Activated CD8-positive, alpha-beta T cell treated with anti-CD3 and anti-CD28 coated beads, Interleukin-2, amount 10 ng/mL, durations not matched to agents 7 days and 5 days (primary cell): ENCODE results near the gene NCBP3. TPM values are rescaled to one million over a fixed set of nuclear protein-coding genes. Genes with fewer than 3 reads are reported as not detected.
"Not testable (repeated sequence)": the region's sequence is repeated elsewhere in the genome, so short reads cannot be mapped to it uniquely, and the experiment has no call there.

Source experiments
- ATAC-seq: fragments of 150-1000 bp; cut with Tn5 transposase; one replicate; pipeline ENCODE4 v1.10.0; 2021; ENCODE audit warnings: moderate library complexity
- CTCF ChIA-PET: fragments of 350-600 bp; sonication (Branson Sonifier 250); formaldehyde crosslinking; loops from one replicate; lab custom pipeline; 2021; ENCODE audit warnings: antibody characterized with exemption; lab: Charles Lee
- POLR2A ChIA-PET: fragments of 350-600 bp; sonication (Branson Sonifier 250); formaldehyde crosslinking; loops from one replicate; lab custom pipeline; 2021; ENCODE audit warnings: antibody characterized with exemption; lab: Charles Lee
- DNase-seq: peaks from one replicate; pipeline ENCODE4 v3.0.0-alpha.2; 2020
- H3K27ac Mint-ChIP-seq: one replicate; pipeline ENCODE4 v1.8.0; 2021; ENCODE audit warnings: mild to moderate bottlenecking, mixed read lengths
- H3K27me3 Mint-ChIP-seq: one replicate; pipeline ENCODE4 v1.8.0; 2021; ENCODE audit warnings: low read depth, mixed read lengths
- H3K36me3 Mint-ChIP-seq: one replicate; pipeline ENCODE4 v1.8.0; 2021; ENCODE audit warnings: low read depth, mixed read lengths
- H3K4me1 Mint-ChIP-seq: one replicate; pipeline ENCODE4 v1.8.0; 2021; ENCODE audit warnings: low read depth, mixed read lengths
- H3K4me3 Mint-ChIP-seq: one replicate; pipeline ENCODE4 v1.8.0; 2021; ENCODE audit warnings: mild to moderate bottlenecking, mixed read lengths
- H3K9me3 Mint-ChIP-seq: one replicate; pipeline ENCODE4 v1.8.0; 2022; ENCODE audit warnings: mixed read lengths; ENCODE audit not compliant: insufficient read depth
- total RNA-seq, 2 experiments: library from RNA; stranded (reverse); gene quantifications; one replicate each; pipeline ENCODE4 v1.2.3, GENCODE V29; 2021

The NCBP3 gene
- total RNA-seq, 2 experiments from 2014 or later: 39.1 to 42.6 TPM

DNA sequence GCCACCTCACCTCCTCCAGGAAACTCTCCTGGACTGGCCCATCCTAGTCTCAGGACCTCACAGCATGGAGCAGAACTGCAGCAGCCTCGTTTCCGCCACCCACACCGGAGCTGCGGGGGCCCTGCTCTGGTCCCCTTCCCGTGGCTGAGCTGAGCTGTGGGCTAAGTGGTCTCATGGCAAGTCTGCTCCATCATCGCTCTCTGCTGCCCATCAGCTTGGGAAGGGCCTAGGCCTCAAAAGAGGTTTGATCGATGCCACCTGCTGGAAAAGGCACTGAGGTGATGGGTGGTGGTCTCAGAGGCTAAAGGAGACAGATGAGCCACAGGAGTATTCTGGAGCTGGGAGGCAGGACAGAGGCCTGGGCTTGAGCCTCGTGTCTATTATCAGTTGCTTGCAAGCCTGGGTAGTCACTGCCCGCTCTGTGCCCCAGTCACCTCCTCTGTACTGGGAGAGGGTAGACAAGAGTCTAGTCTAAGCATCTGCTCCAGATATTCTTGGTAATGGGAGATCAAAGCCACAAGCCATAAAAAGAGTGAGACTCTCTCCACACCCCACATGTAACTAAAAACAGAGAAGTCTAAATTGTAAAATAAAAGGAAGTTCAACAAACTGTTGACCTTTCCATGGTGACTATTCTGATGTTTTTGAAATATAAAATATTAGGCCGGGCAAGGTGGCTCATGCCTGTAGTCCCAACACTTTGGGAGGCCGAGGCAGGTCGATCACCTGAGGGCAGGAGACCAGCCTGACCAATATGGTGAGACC is 46.7 kb downstream of the NCBP3 start:
- POLR2A ChIA-PET: no interaction called here
- H3K9me3 Mint-ChIP-seq: no peaks in the 10 kb centered on the region
- H3K36me3 Mint-ChIP-seq: peaks cover 6% of the 10 kb centered on the region
- H3K27ac Mint-ChIP-seq: peak overlapping the region; percentile 33
- peaks cover 6% of the 10 kb centered on the region for H3K27me3 Mint-ChIP-seq
- H3K4me1 Mint-ChIP-seq: peaks cover 76% of the 10 kb centered on the region
- CTCF ChIA-PET: interaction anchor here (1.4 kb wide), 1 partner anchor 44 kb away, joined by 4 read pairs; no protein-coding TSS in a partner anchor
- ATAC-seq (no peak), DNase-seq (no peak)
- peak overlapping the region; percentile 34 for H3K4me3 Mint-ChIP-seq

DNA sequence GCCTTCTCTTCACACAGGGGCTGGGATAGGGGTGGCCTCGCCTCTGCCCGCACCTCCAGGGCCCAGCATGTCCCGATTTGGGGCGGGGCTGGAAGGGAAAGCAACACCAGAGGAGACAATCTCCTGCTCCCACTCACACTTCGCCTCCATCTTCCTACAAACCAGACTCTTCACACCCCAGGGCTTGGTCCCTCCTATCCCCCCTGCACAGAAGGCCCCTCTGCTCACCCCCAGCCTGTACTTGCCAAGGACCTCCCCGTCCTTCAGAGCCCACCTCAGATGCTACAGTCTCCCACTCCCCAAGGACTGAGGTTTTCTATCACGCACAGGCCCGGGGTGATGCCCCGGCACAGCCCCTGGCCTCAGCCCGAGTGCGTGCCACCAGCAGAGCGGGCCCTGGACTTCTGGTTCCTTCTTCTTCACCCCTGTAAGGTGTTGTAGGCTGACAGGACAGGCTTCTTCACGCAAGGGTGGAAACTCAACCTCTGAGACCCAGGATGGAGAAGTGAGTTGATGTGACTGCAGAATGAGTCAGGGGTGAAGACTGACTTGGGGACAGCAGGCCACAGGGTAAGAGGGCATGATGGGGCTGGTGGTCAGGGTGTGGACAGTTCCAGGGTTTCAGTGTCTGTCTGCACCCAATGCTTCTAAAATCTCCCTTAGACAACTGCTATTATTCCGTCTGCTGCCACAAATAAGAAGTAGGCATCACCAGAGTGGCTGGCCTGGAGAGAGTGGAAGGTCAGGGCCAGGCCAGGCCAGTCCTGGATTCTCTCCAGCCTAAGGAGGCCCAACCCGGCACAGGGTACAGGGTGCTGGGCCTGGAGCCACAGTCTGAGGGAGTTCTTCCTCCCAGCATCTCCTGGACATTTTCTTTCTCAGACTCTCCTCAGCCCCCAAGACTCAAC is 47.5 kb downstream of the NCBP3 start:
- POLR2A ChIA-PET: no interaction called here
- H3K4me3 Mint-ChIP-seq: peak overlapping the region; percentile 34
- H3K27ac Mint-ChIP-seq: peak overlapping the region; percentile 10
- ATAC-seq: no peak
- H3K4me1 Mint-ChIP-seq: peaks cover 74% of the 10 kb centered on the region
- no peak for DNase-seq
- CTCF ChIA-PET: interaction anchor here (1.4 to 3.7 kb wide), 2 partner anchors 45 to 60 kb away, joined by 4 to 46 read pairs; no protein-coding TSS in a partner anchor
- H3K27me3 Mint-ChIP-seq: peaks cover 6% of the 10 kb centered on the region
- H3K36me3 Mint-ChIP-seq: peaks cover 6% of the 10 kb centered on the region
- H3K9me3 Mint-ChIP-seq: no peaks in the 10 kb centered on the region

DNA sequence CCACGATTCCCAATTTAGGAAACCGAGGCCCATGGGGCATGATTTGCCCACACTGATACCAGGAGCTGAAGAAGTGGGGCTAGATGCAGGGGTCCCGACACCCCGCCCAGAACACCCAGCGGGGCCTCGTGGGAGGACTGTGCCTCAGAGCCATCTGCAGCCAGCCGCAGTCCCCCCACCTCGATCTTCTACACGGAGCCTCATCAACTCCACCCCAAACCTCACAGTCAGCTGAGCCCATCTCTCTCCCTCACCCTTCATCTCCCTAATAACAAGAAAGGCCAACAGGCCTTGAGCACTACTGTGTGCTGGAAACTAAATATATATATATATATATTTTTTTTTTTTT is 49.2 kb downstream of the NCBP3 start:
- Mint-ChIP-seq H3K27me3 (peaks cover 6% of the 10 kb centered on the region), H3K27ac (peak overlapping the region; percentile 70), H3K4me3 (peak overlapping the region; percentile 34), H3K4me1 (peaks cover 77% of the 10 kb centered on the region), H3K36me3 (peaks cover 4% of the 10 kb centered on the region), H3K9me3 (no peaks in the 10 kb centered on the region)
- CTCF ChIA-PET: interaction anchor here (1.0 to 3.7 kb wide), 8 partner anchors 11 to 58 kb away, joined by 4 to 46 read pairs (median 6); partner anchors contain the start of gene NCBP3
- ATAC-seq (peak; percentile 55), DNase-seq (no peak)
- POLR2A ChIA-PET: interaction anchor here (0.5 to 1.5 kb wide), 8 partner anchors 29 to 102 kb away, joined by 3 to 5 read pairs (median 3); partner anchors contain the start of genes NCBP3 and P2RX5

DNA sequence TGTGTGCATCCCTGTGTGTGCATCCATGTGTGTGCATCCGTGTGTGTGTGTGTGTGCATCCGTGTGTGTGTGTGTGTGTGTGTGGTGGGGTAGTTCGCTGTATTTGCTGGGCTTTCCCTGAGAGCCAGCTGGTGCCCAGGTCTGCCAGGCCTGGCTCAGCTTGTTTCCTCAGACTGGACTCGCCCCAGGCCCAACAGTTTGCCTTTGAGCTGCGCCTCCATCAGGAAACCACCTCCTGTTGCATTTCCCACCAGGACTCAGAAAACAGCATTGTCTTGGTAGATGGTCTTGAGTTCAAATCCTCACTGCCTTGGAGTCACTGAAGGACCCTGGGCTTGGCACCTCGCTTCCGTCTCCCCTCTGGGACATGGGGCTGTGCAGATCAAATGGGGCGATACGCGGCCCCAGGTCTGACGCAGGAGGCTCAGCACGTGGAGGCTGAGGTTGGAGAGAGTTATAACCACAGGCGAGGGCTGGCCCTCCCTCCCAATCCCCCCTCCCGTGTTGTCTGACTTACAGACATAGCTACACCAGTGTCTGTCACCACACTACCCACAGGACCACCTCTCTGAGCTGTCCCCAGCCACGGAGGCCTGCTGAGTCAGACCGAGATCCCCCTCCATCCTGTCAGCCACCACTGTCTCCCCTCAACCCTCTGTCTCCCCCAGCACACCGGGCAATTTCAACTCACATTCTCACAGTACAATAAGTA is 49.8 kb downstream of the NCBP3 start:
- peak overlapping the region; percentile 34 for H3K4me3 Mint-ChIP-seq
- peaks cover 4% of the 10 kb centered on the region for H3K36me3 Mint-ChIP-seq
- CTCF ChIA-PET: interaction anchor here (0.6 to 3.7 kb wide), 9 partner anchors 11 to 277 kb away, joined by 3 to 46 read pairs (median 6); partner anchors contain the start of gene NCBP3
- peak overlapping the region; percentile 70 for H3K27ac Mint-ChIP-seq
- DNase-seq: peak; percentile 96
- H3K27me3 Mint-ChIP-seq: peaks cover 6% of the 10 kb centered on the region
- H3K9me3 Mint-ChIP-seq: no peaks in the 10 kb centered on the region
- POLR2A ChIA-PET: interaction anchor here (0.5 to 1.5 kb wide), 9 partner anchors 29 to 102 kb away, joined by 3 to 5 read pairs (median 3); partner anchors contain the start of genes NCBP3 and P2RX5
- peak; percentile 81 for ATAC-seq
- H3K4me1 Mint-ChIP-seq: peaks cover 82% of the 10 kb centered on the region

DNA sequence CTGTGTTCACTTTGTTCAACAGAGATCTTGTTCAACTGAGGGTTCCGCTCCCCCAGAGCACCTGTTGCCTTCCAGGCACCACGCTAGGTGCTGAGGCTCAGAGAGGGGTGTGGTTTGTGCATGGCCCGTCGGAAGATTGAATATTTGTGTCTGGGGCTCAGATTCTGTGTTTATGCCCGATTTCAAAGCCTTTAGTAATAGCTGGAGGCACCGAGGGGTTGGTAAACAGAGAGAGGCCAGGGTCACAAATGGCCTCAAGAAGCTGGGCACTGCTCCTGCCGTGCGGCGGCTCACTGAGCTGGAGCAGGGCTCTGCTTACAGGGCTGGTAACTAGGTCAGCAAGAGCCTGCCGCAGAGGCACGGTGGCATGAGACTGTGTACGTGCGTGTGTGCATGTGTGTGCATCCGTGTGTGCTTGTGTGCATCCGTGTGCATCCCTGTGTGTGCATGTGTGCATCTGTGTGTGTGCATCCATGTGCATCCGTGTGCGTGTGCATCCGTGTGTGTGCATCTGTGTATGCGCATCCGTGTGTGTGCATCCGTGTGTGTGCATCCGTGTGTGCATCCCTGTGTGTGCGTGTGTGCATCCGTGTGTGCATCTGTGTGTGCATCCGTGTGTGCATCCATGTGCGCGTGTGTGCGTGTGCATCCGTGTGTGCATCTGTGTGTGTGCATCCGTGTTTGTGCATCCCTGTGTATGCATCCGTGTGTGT is 50.5 kb downstream of the NCBP3 start:
- ATAC-seq: peak; percentile 6
- POLR2A ChIA-PET: interaction anchor here (1.0 to 1.1 kb wide), 2 partner anchors 55 to 100 kb away, joined by 3 read pairs; partner anchors contain the start of gene P2RX5
- DNase-seq: peak; percentile 46

DNA sequence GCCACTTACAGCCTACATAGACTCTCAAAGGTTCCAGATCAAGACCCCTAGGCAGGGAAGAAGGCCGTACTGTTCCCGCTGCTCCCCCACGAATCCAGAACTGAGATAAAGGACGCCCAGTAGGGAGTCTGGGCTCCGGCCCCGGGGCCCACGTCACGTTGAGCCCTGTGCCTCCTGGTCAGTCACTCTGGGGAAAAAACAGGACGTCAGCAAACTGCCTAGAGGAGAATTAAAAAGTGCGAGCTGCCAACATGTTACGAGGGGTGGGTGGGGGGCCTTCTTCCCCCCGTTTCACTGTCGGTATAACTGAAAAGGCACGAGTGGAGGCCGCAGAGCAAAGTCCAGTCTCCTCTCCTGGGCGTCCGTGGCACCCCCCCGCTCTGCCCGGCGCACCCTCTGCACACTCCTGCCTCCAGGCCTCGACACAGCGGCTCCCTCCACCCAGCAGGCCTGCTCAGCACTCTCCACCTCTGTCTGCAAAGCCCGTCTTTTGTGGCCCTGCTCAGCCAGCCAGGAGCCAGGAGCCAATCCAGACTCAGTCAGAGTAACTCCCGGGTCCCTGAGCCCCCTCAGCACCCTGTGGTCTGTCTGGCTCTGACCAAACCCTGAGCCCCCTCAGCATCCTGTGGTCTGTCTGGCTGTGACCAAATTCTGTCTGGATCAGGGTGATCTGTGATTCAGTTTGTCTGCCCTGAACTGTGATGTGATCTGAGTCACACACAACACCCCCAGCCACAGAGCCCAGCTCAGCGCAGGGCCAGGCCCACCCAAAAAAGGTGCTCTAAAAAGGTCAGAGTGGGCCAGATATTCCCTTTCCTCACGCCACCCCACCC is 51.3 kb downstream of the NCBP3 start:
- H3K36me3 Mint-ChIP-seq: peaks cover 4% of the 10 kb centered on the region
- no peaks in the 10 kb centered on the region for H3K9me3 Mint-ChIP-seq
- ChIA-PET CTCF (interaction anchor here (0.6 to 3.7 kb wide), 4 partner anchors 29 to 948 kb away, joined by 3 to 46 read pairs (median 9); no protein-coding TSS in a partner anchor), POLR2A (interaction anchor here (1.0 kb wide), 1 partner anchor 54 kb away, joined by 3 read pairs; no protein-coding TSS in a partner anchor)
- DNase-seq (peak; percentile 61), ATAC-seq (peak; percentile 56)
- H3K27me3 Mint-ChIP-seq: peaks cover 8% of the 10 kb centered on the region
- H3K4me3 Mint-ChIP-seq: peak overlapping the region; percentile 34
- peak overlapping the region; percentile 70 for H3K27ac Mint-ChIP-seq
- H3K4me1 Mint-ChIP-seq: peaks cover 84% of the 10 kb centered on the region

More for the DNA sequence above, 50.5 kb downstream of the NCBP3 start:
- CTCF ChIA-PET: interaction anchor here (0.6 to 3.7 kb wide), 7 partner anchors 30 to 948 kb away, joined by 3 to 46 read pairs (median 6); partner anchors contain the start of gene NCBP3
- Mint-ChIP-seq H3K27ac (peak overlapping the region; percentile 70), H3K9me3 (no peaks in the 10 kb centered on the region), H3K4me1 (peaks cover 82% of the 10 kb centered on the region), H3K27me3 (peaks cover 6% of the 10 kb centered on the region), H3K4me3 (peak overlapping the region; percentile 34), H3K36me3 (peaks cover 4% of the 10 kb centered on the region)

DNA sequence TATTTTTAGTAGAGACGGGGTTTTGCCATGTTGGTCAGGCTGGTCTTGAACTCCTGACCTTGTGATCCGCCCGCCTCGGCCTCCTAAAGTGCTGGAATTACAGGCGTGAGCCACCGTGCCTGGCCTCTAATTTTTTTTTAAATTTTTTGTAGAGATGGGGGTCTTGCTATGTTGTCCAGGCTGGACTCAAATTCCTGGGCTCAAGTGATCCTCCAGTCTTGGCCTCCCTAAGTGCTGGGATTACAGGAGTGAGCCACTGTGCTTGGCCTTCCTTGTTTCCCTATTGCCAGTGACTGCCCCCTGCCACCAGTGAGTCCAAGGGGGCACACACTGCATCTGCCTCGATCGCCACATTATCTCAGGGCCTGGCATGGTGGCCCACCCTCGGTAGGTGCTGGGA is 51.9 kb downstream of the NCBP3 start:
- ATAC-seq, H3K27me3 Mint-ChIP-seq, H3K27ac Mint-ChIP-seq, DNase-seq, H3K9me3 Mint-ChIP-seq, H3K4me3 Mint-ChIP-seq, CTCF ChIA-PET, POLR2A ChIA-PET, H3K36me3 Mint-ChIP-seq: not testable (repeated sequence)
- peaks cover 84% of the 10 kb centered on the region for H3K4me1 Mint-ChIP-seq

DNA sequence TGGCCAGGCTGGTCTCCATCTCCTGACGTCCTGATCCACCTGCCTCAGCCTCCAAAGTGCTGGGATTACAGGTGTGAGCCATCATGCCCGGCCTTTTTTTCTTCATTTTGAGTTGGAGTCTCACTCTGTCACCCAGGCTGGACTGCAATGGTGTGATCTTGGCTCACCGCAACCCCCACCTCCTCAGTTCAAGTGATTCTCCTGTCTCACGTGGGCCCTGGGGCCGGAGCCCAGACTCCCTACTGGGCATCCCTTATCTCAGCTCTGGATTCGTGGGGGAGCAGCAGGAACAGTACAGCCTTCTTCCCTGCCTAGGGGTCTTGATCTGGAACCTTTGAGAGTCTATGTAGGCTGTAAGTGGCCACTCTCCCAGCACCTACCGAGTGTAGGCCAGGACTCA is 52.8 kb downstream of the NCBP3 start:
- DNase-seq, H3K27ac Mint-ChIP-seq, H3K4me3 Mint-ChIP-seq, H3K9me3 Mint-ChIP-seq, ATAC-seq, H3K27me3 Mint-ChIP-seq, POLR2A ChIA-PET, H3K36me3 Mint-ChIP-seq: not testable (repeated sequence)
- CTCF ChIA-PET: interaction anchor here (1.5 to 2.6 kb wide), 2 partner anchors 28 to 55 kb away, joined by 4 to 18 read pairs; no protein-coding TSS in a partner anchor
- peaks cover 80% of the 10 kb centered on the region for H3K4me1 Mint-ChIP-seq

DNA sequence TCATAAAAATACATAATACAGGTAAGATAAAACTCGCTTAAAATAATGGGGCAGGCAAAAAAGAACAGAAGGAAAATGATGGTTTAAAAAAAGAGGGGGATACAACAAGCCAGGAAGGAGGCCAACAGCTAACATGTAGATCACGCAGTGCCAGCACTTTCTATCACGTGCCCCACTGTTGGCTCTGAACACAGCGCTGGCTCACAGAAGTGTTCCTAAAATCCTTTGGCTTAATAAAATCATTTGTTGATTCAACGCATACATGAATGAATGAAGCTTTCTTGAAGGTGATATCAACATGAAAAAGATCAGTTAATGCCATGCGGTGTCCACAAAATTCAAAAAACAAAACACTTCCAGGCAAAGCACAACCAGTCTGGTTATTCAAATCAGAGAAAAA is 53.6 kb downstream of the NCBP3 start:
- H3K4me3 Mint-ChIP-seq: no peak overlapping the region

More for the DNA sequence above, 53.6 kb downstream of the NCBP3 start:
- peaks cover 5% of the 10 kb centered on the region for H3K36me3 Mint-ChIP-seq
- no peak for ATAC-seq
- peaks cover 2% of the 10 kb centered on the region for H3K27me3 Mint-ChIP-seq
- ChIA-PET POLR2A (interaction anchor here (0.7 kb wide), 1 partner anchor 245 kb away, joined by 3 read pairs; no protein-coding TSS in a partner anchor), CTCF (interaction anchor here (1.1 to 2.6 kb wide), 4 partner anchors 11 to 110 kb away, joined by 3 to 18 read pairs (median 4); no protein-coding TSS in a partner anchor)
- H3K9me3 Mint-ChIP-seq: no peaks in the 10 kb centered on the region
- H3K27ac Mint-ChIP-seq: no peak overlapping the region
- peaks cover 81% of the 10 kb centered on the region for H3K4me1 Mint-ChIP-seq
- DNase-seq: no peak
